Measurements from ENCODE around the gene WAS.
"Not testable (repeated sequence)": the region's sequence is repeated elsewhere in the genome, so short reads cannot be mapped to it uniquely, and the experiment has no call there.

The WAS gene

GRCh38 chrX:48688531-48689150, 5.0 kb downstream of the WAS start:
- no peak for DNase-seq

GRCh38 chrX:48689208-48689920, 5.8 kb downstream of the WAS start:
- no peak for DNase-seq

- not testable (repeated sequence) for DNase-seq
These were observed 8.1 kb downstream of the WAS start for GRCh38 chrX:48691746-48692145.

GRCh38 chrX:48694776-48695533, 11.4 kb downstream of the WAS start:
- DNase-seq, result no peak

GRCh38 chrX:48695534-48695896, 11.9 kb downstream of the WAS start:
- DNase-seq, result no peak

- DNase-seq, result no peak
These were observed 12.3 kb downstream of the WAS start for GRCh38 chrX:48695925-48696300.

- peak; percentile 88 for DNase-seq
These were observed 12.8 kb downstream of the WAS start, which contains the start of gene SUV39H1 for GRCh38 chrX:48696301-48696908. Gene SUV39H1, plus strand, starts transcription at chrX:48696734. Its CDS starts 51 bp downstream, at chrX:48696785.

GRCh38 chrX:48696909-48697727, 13.5 kb downstream of the WAS start:
- DNase-seq, result peak; percentile 54

- no peak for DNase-seq
These were observed 14.7 kb downstream of the WAS start for GRCh38 chrX:48698306-48698705.

- DNase-seq, result no peak
These were observed 16.6 kb downstream of the WAS start for GRCh38 chrX:48700246-48700645.

GRCh38 chrX:48700951-48701653, 17.5 kb downstream of the WAS start:
- no peak for DNase-seq

- no peak for DNase-seq
These were observed 18.4 kb downstream of the WAS start for GRCh38 chrX:48702032-48702431.

- DNase-seq, result no peak
These were observed 19.1 kb downstream of the WAS start for GRCh38 chrX:48702716-48703115.

GRCh38 chrX:48703228-48703627, 19.6 kb downstream of the WAS start:
- DNase-seq, result no peak

- DNase-seq, result no peak
These were observed 20.3 kb downstream of the WAS start for GRCh38 chrX:48703642-48704481.

- no peak for DNase-seq
These were observed 22.3 kb downstream of the WAS start for GRCh38 chrX:48705871-48706270.

- no peak for DNase-seq
These were observed 26.0 kb downstream of the WAS start for GRCh38 chrX:48709522-48710112.

- no peak for DNase-seq
These were observed 27.7 kb downstream of the WAS start for GRCh38 chrX:48711162-48711928.

GRCh38 chrX:48711929-48712505, 28.4 kb downstream of the WAS start:
- no peak for DNase-seq

Data from activated CD4-positive, alpha-beta T cell treated with anti-CD3 and anti-CD28 coated beads, Interleukin-2, amount 50 U/mL, for 16 hours (primary cell).